C4-2B (cell line): ENCODE data around the gene FYB2.

Experiments
- H3K27ac ChIP-seq: fragments of 450-650 bp; 2 replicates; pipeline ENCODE4 v1.5.1; 2017
- ZFX ChIP-seq: fragments of 450-650 bp; IDR thresholded peaks from 2 replicates; pipeline ENCODE4 v1.6.1; 2017
- TF ChIP-seq, protein P1 (sequence below): fragments of 450-650 bp; conservative IDR thresholded peaks from 2 replicates; pipeline ENCODE4 v1.5.1; 2017; ENCODE audit warnings: mild to moderate bottlenecking

Gene FYB2

DNA sequence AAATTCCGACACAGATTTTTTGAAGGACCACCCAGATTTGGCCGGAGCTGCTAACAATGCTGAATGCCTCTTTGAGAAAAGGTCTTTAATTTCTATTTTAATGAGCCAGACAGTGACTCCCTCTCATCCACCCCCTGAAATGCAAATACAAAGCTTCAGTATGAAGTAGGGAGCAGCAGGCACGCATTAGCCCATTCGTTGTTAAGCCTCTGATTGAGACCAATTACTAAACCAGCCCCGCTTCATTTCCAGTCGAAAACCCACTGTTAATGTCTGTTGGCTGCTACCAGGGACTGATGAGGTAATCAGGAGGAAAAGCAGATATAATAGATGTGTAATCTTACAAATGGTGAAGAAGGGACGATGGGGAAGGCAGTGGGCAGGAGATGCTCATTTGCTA, 30.5 kb upstream of the FYB2 start:
- no peak for TF ChIP-seq ZFX
- TF ChIP-seq, protein P1, sequence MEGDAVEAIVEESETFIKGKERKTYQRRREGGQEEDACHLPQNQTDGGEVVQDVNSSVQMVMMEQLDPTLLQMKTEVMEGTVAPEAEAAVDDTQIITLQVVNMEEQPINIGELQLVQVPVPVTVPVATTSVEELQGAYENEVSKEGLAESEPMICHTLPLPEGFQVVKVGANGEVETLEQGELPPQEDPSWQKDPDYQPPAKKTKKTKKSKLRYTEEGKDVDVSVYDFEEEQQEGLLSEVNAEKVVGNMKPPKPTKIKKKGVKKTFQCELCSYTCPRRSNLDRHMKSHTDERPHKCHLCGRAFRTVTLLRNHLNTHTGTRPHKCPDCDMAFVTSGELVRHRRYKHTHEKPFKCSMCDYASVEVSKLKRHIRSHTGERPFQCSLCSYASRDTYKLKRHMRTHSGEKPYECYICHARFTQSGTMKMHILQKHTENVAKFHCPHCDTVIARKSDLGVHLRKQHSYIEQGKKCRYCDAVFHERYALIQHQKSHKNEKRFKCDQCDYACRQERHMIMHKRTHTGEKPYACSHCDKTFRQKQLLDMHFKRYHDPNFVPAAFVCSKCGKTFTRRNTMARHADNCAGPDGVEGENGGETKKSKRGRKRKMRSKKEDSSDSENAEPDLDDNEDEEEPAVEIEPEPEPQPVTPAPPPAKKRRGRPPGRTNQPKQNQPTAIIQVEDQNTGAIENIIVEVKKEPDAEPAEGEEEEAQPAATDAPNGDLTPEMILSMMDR, result no peak
- H3K27ac ChIP-seq, result no peak overlapping the region

DNA sequence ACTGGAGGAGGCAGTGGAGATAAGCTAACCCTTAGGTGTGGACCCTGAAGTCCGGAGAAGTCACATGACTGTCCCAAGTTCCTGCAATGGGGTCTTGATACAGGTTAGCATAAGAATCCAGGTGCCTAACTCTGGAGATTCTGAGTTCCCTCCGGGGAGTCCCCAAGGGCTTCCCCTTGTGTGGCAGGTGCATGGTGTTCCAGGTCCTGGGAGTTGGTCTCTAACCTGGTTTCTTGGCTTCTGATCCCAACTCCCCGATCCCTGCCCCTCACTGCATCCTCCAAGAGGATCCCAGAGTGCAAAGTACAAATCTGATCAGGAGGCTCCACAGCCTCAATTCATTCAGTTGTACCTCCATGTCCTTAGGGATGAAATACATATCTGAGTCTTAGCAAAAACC, 26.1 kb upstream of the FYB2 start:
- TF ChIP-seq, protein P1, result no peak
- TF ChIP-seq ZFX, result no peak

DNA sequence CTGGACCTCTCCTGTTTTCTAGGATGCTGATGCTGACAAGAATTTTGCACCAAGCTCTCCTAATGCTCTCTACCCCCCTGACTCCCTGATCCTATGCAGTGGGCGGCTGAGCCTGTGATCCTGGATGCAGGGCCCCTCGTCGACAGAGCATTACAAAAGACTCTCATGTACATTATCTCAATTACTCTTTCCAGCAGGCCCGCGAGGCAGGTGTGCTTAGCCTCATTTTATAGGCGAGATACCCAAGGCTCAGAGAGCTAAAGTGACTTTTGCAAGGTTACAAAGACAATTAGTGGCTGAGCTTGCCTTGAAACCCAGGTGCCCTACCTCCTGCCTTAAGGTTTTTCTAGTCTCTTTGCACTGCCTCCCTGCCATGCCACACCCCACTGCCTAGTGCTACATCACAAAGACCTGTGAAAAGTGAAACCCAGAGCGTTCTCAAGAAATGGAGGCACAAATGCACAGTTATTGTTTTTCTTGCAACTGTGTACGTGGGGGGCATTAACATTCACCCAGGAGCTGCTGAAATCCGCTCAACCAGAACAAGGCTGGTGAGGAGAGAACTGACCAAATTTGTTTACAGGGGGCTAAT, 25.4 kb upstream of the FYB2 start:
- TF ChIP-seq ZFX, result no peak
- TF ChIP-seq, protein P1, result no peak
- H3K27ac ChIP-seq, result no peak overlapping the region

More for the DNA sequence above, 26.1 kb upstream of the FYB2 start:
- H3K27ac ChIP-seq, result no peak overlapping the region

DNA sequence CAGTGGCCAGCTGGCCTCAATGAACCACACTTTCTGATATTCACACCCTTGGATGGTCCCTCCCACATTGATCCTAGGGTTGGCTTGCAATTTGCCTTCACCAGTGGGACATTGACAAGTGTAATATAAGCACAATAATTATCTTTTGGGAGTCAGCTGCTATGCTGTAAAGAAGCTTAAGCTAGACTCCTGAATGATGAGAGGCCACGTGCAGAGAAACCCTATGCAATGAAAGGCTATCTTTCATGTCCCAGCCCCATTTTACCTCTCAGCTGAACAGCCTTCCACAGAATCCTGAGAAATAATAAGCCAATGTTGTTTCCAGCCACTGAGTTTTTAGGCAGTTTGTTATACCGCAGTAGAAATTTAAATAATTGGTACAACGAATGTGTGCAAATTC, 24.3 kb upstream of the FYB2 start:
- H3K27ac ChIP-seq, result no peak overlapping the region
- TF ChIP-seq, protein P1, result no peak
- no peak for TF ChIP-seq ZFX

DNA sequence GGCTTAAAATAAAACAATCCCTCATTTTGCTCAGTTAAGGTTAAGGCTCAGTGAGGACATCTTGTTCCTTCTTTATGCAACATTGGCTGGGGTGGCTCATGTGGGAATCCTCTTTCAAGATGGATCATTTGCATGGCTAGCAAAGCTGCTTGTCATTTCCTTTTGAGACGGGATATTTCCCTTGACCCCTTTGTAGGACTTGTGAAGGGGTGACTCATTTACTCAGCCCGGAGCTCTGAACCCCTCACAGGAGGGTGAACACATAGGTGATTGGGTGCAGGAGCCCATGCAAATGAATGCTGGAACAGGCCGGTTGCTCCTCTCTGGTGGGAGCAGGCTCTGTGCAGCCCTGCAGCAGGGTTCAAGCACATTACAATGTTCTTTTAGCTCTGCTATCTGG, 19.6 kb upstream of the FYB2 start:
- TF ChIP-seq, protein P1, result no peak
- no peak for TF ChIP-seq ZFX
- H3K27ac ChIP-seq, result no peak overlapping the region

DNA sequence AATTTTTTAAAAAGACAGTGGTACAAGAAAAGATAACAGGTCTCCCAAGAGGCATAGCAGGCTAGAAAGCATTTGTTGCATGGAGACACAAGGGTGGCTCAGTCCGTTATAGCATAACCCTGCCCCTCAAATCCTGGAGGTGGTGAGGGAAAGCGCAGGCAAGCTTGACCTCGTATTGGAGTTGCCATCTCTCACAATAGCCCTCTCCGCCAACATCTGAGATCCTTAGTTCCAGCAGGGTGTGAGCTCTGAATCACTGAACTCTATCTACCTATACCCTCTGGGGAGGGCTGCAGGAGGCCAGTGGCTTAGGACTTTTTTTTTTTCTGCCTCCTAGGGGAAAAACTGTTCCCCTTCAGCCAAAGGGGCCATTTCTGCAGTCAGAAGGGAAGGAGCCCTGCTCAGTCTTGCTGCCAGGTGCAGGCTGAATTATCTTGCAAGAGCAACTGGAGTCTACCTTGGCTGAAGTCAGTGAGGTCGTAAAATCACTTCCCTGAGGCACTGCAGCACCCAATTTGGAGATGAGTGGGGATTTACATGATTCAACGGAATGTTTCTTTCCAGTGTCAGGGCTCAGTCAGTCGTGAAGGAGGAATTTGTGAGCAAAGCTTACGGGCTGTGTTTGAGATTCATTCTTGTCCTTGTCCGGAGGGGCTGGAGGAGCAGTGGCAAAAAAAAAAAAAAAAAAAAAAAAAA, 18.2 kb upstream of the FYB2 start:
- H3K27ac ChIP-seq, result no peak overlapping the region
- TF ChIP-seq, protein P1, result no peak
- no peak for TF ChIP-seq ZFX

DNA sequence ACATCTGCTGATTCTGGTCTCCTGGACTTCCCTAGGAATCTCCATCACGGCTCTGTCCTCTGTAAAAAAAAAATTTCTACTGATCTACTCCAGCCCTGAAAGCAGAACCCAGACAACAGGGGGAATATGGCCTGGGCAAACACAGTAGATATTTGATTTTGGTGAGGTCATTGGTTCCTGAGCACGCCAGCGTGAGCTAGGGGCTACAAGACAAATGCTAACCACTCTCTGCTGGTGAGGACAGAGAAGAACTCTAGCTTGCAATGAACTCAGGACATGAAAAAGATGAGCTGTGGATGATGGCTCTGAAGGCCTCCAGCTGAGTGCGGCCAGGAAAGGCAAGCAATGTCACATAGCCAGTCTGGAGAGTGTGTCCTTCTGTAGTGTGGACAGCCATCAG, 17.2 kb upstream of the FYB2 start:
- H3K27ac ChIP-seq, result no peak overlapping the region
- TF ChIP-seq, protein P1, result no peak
- no peak for TF ChIP-seq ZFX
